Transverse colon (tissue), 4 donors: ENCODE data around the gene LSM14B.

Experiments used
- CTCF ChIP-seq, 5 experiments: fragments of 200-600 bp in 3 of 5; fragments of 450-650 bp in 2 of 5; sonication (generic) in 3 of 5; IDR thresholded peaks; 1 replicate in 2 of 5; 2 replicates in 3 of 5; pipeline ENCODE4 v1.5.1; 2016 to 2017; ENCODE audit warnings: antibody characterized with exemption in 5 of 5, inconsistent platforms in 3 of 5, mild to moderate bottlenecking in 2 of 5, moderate library complexity in 1 of 5
- EP300 ChIP-seq: sonication (generic); formaldehyde crosslinking; IDR thresholded peaks from one replicate; pipeline ENCODE4 v1.6.1; 2017; ENCODE audit warnings: antibody characterized with exemption, low read depth
- POLR2A ChIP-seq: fragments of 450-650 bp; IDR thresholded peaks from one replicate; pipeline ENCODE4 v1.6.1; 2016; ENCODE audit warnings: antibody characterized with exemption, mild to moderate bottlenecking, moderate library complexity
- POLR2AphosphoS5 ChIP-seq, 3 donors: sonication (generic); formaldehyde crosslinking; IDR thresholded peaks; one replicate each; pipeline ENCODE4 v1.6.1; 2016; ENCODE audit warnings: antibody characterized with exemption in 3 of 3

GRCh38 chr20:62175711-62176110, 53.4 kb downstream of the LSM14B start:
- TF ChIP-seq CTCF (IDR thresholded peaks at IDR 0.05) (no peak), EP300 (no peak), POLR2A (no peak), POLR2AphosphoS5 (IDR thresholded peaks at IDR 0.05) (no peak)
